Lung (tissue), 12 donors: ENCODE measurements around the gene WDR53. TPM values are rescaled to one million over a fixed set of nuclear protein-coding genes. Genes with fewer than 3 reads are reported as not detected.

Source experiments
- ATAC-seq: fragments of 200-7000 bp; cut with Tn5 transposase; one replicate; pipeline ENCODE4 v1.9.1; 2020; ENCODE audit warnings: moderate number of reproducible peaks; ENCODE audit not compliant: insufficient read depth, low FRiP score
- DNase-seq, 3 donors: peaks; one replicate each; pipeline ENCODE4 v3.0.0-alpha.2; 2013 to 2017
- H3K27ac ChIP-seq, 2 donors: one replicate each; pipeline ENCODE4 v1.5.1; 2013; ENCODE audit warnings: mild to moderate bottlenecking in 2 of 2, moderate library complexity in 2 of 2, control low read depth in 1 of 2, inconsistent platforms in 1 of 2, low read depth in 1 of 2, low read length in 1 of 2
- H3K27me3 ChIP-seq, 3 donors: one replicate each; pipeline ENCODE4 v1.5.1; 2013; ENCODE audit warnings: low read length in 2 of 3; ENCODE audit not compliant: control insufficient read depth in 3 of 3, insufficient read depth in 3 of 3
- H3K36me3 ChIP-seq, 4 donors: one replicate each; pipeline ENCODE4 v1.5.1; 2013; ENCODE audit warnings: low read length in 4 of 4, mild to moderate bottlenecking in 1 of 4, moderate library complexity in 1 of 4; ENCODE audit not compliant: control insufficient read depth in 4 of 4, insufficient read depth in 4 of 4
- H3K4me1 ChIP-seq, 5 donors: one replicate each; pipeline ENCODE4 v1.5.1; 2013; ENCODE audit warnings: low read length in 5 of 5, mild to moderate bottlenecking in 2 of 5, moderate library complexity in 1 of 5; ENCODE audit not compliant: control insufficient read depth in 5 of 5, insufficient read depth in 5 of 5
- H3K4me3 ChIP-seq: one replicate; pipeline ENCODE4 v1.5.1; 2013; ENCODE audit warnings: mild to moderate bottlenecking, control low read depth, moderate library complexity
- H3K9ac ChIP-seq, 2 donors: one replicate each; pipeline ENCODE4 v1.5.1; 2013; ENCODE audit warnings: low read length in 2 of 2, control low read depth in 1 of 2; ENCODE audit not compliant: insufficient read depth in 1 of 2
- H3K9me3 ChIP-seq, 4 donors: one replicate each; pipeline ENCODE4 v1.5.1; 2013; ENCODE audit warnings: low read length in 3 of 4, mild to moderate bottlenecking in 1 of 4, moderate library complexity in 1 of 4; ENCODE audit not compliant: control insufficient read depth in 4 of 4, insufficient read depth in 3 of 4
- WGBS, 2 donors: extraction: QIAGEN DNeasy Blood & Tissue Kit; methylation state at CpG; one replicate each; pipeline ENCODE4 v1.1.7; 2013; 5-methylcytosine and 5-hydroxymethylcytosine counted together
- polyA plus RNA-seq, 2 donors: library from polyadenylated mRNA; stranded (reverse); fragments of 200-250 nt; gene quantifications; one replicate each; pipeline ENCODE4 v1.2.1, GENCODE V29; 2013
- total RNA-seq, 2 donors: library from RNA; depleted of rRNA in 1 of 2; stranded (reverse); fragments of >200 nt in 1 of 2; gene quantifications; one replicate each; pipeline ENCODE4 v1.2.1, GENCODE V29; 2014 to 2021
- TF ChIP-seq, protein P1 (sequence below): IDR thresholded peaks from 2 replicates; pipeline ENCODE4 v1.5.1; 2012; ENCODE audit warnings: mild to moderate bottlenecking; ENCODE audit errors: control extremely low read depth, extremely low read depth
- donor health status: control.
- donor health status: control.
- donor health status: Bipolar disorder and iron deficiency.
- donor health status: healthy.
- donor health status: DM: yes; HTN: yes; CAD: no.

The WDR53 gene
- total and polyA plus RNA-seq, 4 donors = 6.3 to 17.4 (median 9.5) TPM

- TF ChIP-seq, protein P1, sequence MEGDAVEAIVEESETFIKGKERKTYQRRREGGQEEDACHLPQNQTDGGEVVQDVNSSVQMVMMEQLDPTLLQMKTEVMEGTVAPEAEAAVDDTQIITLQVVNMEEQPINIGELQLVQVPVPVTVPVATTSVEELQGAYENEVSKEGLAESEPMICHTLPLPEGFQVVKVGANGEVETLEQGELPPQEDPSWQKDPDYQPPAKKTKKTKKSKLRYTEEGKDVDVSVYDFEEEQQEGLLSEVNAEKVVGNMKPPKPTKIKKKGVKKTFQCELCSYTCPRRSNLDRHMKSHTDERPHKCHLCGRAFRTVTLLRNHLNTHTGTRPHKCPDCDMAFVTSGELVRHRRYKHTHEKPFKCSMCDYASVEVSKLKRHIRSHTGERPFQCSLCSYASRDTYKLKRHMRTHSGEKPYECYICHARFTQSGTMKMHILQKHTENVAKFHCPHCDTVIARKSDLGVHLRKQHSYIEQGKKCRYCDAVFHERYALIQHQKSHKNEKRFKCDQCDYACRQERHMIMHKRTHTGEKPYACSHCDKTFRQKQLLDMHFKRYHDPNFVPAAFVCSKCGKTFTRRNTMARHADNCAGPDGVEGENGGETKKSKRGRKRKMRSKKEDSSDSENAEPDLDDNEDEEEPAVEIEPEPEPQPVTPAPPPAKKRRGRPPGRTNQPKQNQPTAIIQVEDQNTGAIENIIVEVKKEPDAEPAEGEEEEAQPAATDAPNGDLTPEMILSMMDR = no peak
- no peak for ATAC-seq
- no peak overlapping the region for H3K9ac ChIP-seq
Observed at GRCh38 chr3:196558476-196558875, 9.9 kb downstream of the WDR53 start.

GRCh38 chr3:196557236-196557635 is 11.1 kb downstream of the WDR53 start:
- no peak overlapping the region for H3K4me3 ChIP-seq
- H3K27ac ChIP-seq = no peak overlapping the region
- DNase-seq (no peak), ATAC-seq (no peak)
- H3K9me3 ChIP-seq = no peaks in the 10 kb centered on the region
- H3K4me1 ChIP-seq = no peaks in the 10 kb centered on the region
- peaks cover 3 to 15% (median 11%) of the 10 kb centered on the region in 4 donors for H3K36me3 ChIP-seq
- no peaks in the 10 kb centered on the region for H3K27me3 ChIP-seq
- TF ChIP-seq, protein P1 = no peak
- WGBS, 2 donors = 90 to 91% methylated on average over 5 of the region's 5 CpGs
- H3K9ac ChIP-seq = no peak overlapping the region

More at GRCh38 chr3:196558476-196558875, 9.9 kb downstream of the WDR53 start:
- Histone ChIP-seq H3K27me3 (no peaks in the 10 kb centered on the region), H3K4me3 (no peak overlapping the region), H3K27ac (no peak overlapping the region), H3K36me3 (peaks cover 3 to 15% (median 10%) of the 10 kb centered on the region in 4 donors), H3K9me3 (no peaks in the 10 kb centered on the region), H3K4me1 (peaks cover 0 to under 1% (median 0%) of the 10 kb centered on the region in 5 donors)
- DNase-seq = no peak

DNA sequence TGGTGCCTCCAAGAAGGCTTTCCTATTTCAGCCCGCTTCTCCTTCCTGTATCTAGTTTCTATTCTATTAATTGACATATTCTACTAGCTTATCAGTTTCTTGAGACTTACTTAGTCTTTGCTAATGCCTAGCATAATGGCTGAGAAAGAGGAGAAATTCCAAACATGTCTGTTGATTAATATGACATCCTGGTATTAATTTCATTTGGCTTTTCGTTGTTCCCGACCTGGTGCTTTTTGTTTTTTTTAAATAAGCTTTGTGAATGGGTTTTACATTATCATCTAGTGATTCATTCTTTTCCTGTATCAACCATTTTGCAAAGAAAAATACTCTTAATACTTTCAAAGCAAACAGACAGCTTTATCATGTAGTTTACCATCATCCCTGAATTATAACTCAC is 13.1 kb downstream of the WDR53 start:
- H3K4me3 ChIP-seq = no peak overlapping the region
- H3K9ac ChIP-seq = no peak overlapping the region
- no peaks in the 10 kb centered on the region for H3K9me3 ChIP-seq
- TF ChIP-seq, protein P1 = no peak
- no peaks in the 10 kb centered on the region for H3K27me3 ChIP-seq
- ATAC-seq (no peak), DNase-seq (no peak)
- no peaks in the 10 kb centered on the region for H3K4me1 ChIP-seq
- 83 to 86% methylated on average over 3 of the region's 3 CpGs for WGBS, 2 donors
- peaks cover 3 to 11% (median 10%) of the 10 kb centered on the region in 4 donors for H3K36me3 ChIP-seq
- no peak overlapping the region for H3K27ac ChIP-seq

DNA sequence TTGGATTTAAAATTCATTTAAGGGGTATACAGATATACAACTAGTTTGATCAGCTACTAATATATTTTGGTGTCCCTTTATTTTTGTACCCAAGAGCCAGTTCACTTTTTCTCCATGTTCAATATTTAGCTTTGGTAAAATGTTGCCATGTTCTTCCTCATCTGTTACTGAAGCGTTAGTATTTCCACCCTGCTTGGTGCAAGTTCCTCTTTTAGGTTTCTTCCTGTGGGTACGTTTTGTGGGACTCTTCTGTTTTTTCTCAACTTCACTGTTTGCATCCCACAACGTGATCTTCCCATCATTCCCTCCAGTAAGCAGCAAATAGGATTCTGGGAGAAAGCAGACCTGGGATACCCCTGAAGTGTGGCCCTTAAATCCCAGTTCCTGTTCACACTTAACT is 14.1 kb downstream of the WDR53 start:
- Histone ChIP-seq H3K4me3 (no peak overlapping the region), H3K27ac (no peak overlapping the region), H3K27me3 (no peaks in the 10 kb centered on the region), H3K36me3 (peaks cover 0 to 7% (median 4%) of the 10 kb centered on the region in 4 donors), H3K4me1 (no peaks in the 10 kb centered on the region), H3K9me3 (no peaks in the 10 kb centered on the region), H3K9ac (no peak overlapping the region)
- no peak for DNase-seq
- ATAC-seq = no peak
- TF ChIP-seq, protein P1 = no peak
- WGBS, 2 donors = 35 to 65% methylated on average over 3 of the region's 3 CpGs
